T-cell (primary cell): ENCODE results near the gene ZNF576. TPM values are rescaled to one million over a fixed set of nuclear protein-coding genes. Genes with fewer than 3 reads are reported as not detected.

Experiments used
- ATAC-seq, 4 experiments: fragments of 200-7000 bp in 3 of 4; fragments of 150-1000 bp in 1 of 4; cut with Tn5 transposase; replicated peaks in 1 of 4; 1 replicate in 3 of 4; 2 replicates in 1 of 4; pipeline ENCODE4 v1.10.0; 2021; ENCODE audit warnings: moderate library complexity in 3 of 4, mild to moderate bottlenecking in 2 of 4, moderate number of reproducible peaks in 1 of 4
- CTCF ChIA-PET, 2 donors: fragments of 300-600 bp; sonication (Branson Sonifier 250); formaldehyde crosslinking; loops; one replicate each; lab custom pipeline; 2022; ENCODE audit warnings: antibody characterized with exemption in 2 of 2; lab: Charles Lee
- POLR2A ChIA-PET, 2 donors: fragments of 300-600 bp; sonication (Branson Sonifier 250); formaldehyde crosslinking; loops; one replicate each; lab custom pipeline; 2022; ENCODE audit warnings: antibody characterized with exemption in 2 of 2; lab: Charles Lee
- DNase-seq, 35 experiments: peaks; one replicate each; pipeline versions ENCODE4 v3.0.0 to v3.0.0-alpha.2; 2013 to 2023
- H3K27ac ChIP-seq: one replicate; pipeline ENCODE4 v1.5.1; 2013; ENCODE audit warnings: low read length
- H3K27me3 ChIP-seq, 2 experiments: replicated peaks in 1 of 2; 1 replicate in 1 of 2; 2 replicates in 1 of 2; pipeline versions ENCODE4 v1.6.1 to v1.7.0; 2013; ENCODE audit warnings: low read length in 1 of 2, mixed read lengths in 1 of 2; ENCODE audit not compliant: control insufficient read depth in 2 of 2, insufficient read depth in 2 of 2; ENCODE audit errors: extremely low read depth in 1 of 2
- H3K36me3 ChIP-seq, 2 donors: 1 replicate in 1 of 2; 2 replicates in 1 of 2; pipeline versions ENCODE4 v1.6.1 to v1.7.0; 2013; ENCODE audit warnings: low read length in 1 of 2; ENCODE audit not compliant: control insufficient read depth in 2 of 2, insufficient read depth in 1 of 2; ENCODE audit errors: extremely low read depth in 1 of 2
- H3K4me1 ChIP-seq, 2 experiments: 1 replicate in 1 of 2; 2 replicates in 1 of 2; pipeline versions ENCODE4 v1.6.1 to v1.7.0; 2013; ENCODE audit warnings: low read length in 2 of 2, mixed read lengths in 1 of 2; ENCODE audit not compliant: insufficient read depth in 2 of 2, control insufficient read depth in 1 of 2; ENCODE audit errors: extremely low read depth in 1 of 2
- H3K4me3 ChIP-seq, 2 donors: 1 replicate in 1 of 2; 2 replicates in 1 of 2; pipeline versions ENCODE4 v1.5.1 to v1.7.0; 2013; ENCODE audit warnings: mild to moderate bottlenecking in 2 of 2, low read length in 1 of 2, moderate library complexity in 1 of 2; ENCODE audit not compliant: control insufficient read depth in 1 of 2; ENCODE audit errors: extremely low read depth in 1 of 2
- H3K9me3 ChIP-seq: 2 replicates; pipeline ENCODE4 v1.7.0; 2013
- H3K27ac Mint-ChIP-seq, 2 donors: one replicate each; pipeline ENCODE4 v1.8.0; 2020 to 2021; ENCODE audit warnings: mild to moderate bottlenecking in 2 of 2, mixed read lengths in 2 of 2
- H3K27me3 Mint-ChIP-seq, 2 donors: one replicate each; pipeline ENCODE4 v1.8.0; 2021 to 2022; ENCODE audit warnings: mixed read lengths in 2 of 2
- H3K36me3 Mint-ChIP-seq: one replicate; pipeline ENCODE4 v1.8.0; 2021; ENCODE audit warnings: mixed read lengths
- H3K4me1 Mint-ChIP-seq, 3 donors: one replicate each; pipeline ENCODE4 v1.8.0; 2020 to 2022; ENCODE audit warnings: mixed read lengths in 3 of 3, mild to moderate bottlenecking in 1 of 3
- H3K4me3 Mint-ChIP-seq, 3 donors: one replicate each; pipeline ENCODE4 v1.8.0; 2020 to 2022; ENCODE audit warnings: mild to moderate bottlenecking in 3 of 3, mixed read lengths in 3 of 3, moderate library complexity in 3 of 3
- H3K9me3 Mint-ChIP-seq, 3 donors: one replicate each; pipeline ENCODE4 v1.8.0; 2020 to 2022; ENCODE audit warnings: mixed read lengths in 3 of 3
- WGBS: methylation state at CpG from one replicate; pipeline ENCODE4 v1.1.5; 2013; ENCODE audit warnings: missing lambda C conversion rate; ENCODE audit not compliant: insufficient coverage; 5-methylcytosine and 5-hydroxymethylcytosine counted together
- total RNA-seq, 35 experiments: library from RNA in 6 of 35; stranded (reverse) in 6 of 35; fragments of 120-200 nt in 1 of 35; gene quantifications; one replicate each; pipeline versions ENCODE4 v1.2.1 to v1.2.4 and lab custom pipeline; 2013 to 2026

The ZNF576 gene
- total RNA-seq, 5 donors from 2014 or later (not counting 1 experiment from before 2014, with no cell fraction given) = 5.4 to 19.6 (median 16.9) TPM

GRCh38 chr19:43607238-43608205, 11.1 kb downstream of the ZNF576 start:
- H3K36me3 ChIP-seq = peaks cover 10 to 25% of the 10 kb centered on the region in 2 donors
- CTCF ChIA-PET = no interaction called here
- ATAC-seq = peak in 2 of 4 experiments; percentile 17 to 46

GRCh38 chr19:43609872-43610271, 13.5 kb downstream of the ZNF576 start:
- Histone ChIP-seq H3K9me3 (no peaks in the 10 kb centered on the region), H3K4me3 (no peak overlapping the region), H3K4me1 (peaks cover 0 to 4% of the 10 kb centered on the region in 2 experiments), H3K27me3 (no peaks in the 10 kb centered on the region), H3K36me3 (peaks cover 23 to 38% of the 10 kb centered on the region in 2 donors), H3K27ac (no peak overlapping the region)
- peak overlapping the region in 1 of 2 donors; percentile 61 for H3K27ac Mint-ChIP-seq
- H3K27me3 Mint-ChIP-seq = no peaks in the 10 kb centered on the region
- CTCF ChIA-PET = interaction anchor here in 1 of 2 donors (0.7 kb wide), 1 partner anchor 55 kb away, joined by 4 read pairs; no protein-coding TSS in a partner anchor
- POLR2A ChIA-PET = no interaction called here
- DNase-seq (no peak), ATAC-seq (no peak)
- no peak overlapping the region for H3K4me3 Mint-ChIP-seq
- no peaks in the 10 kb centered on the region for H3K9me3 Mint-ChIP-seq
- 90% methylated on average over 6 of the region's 7 CpGs for WGBS
- peaks cover 24 to 35% (median 26%) of the 10 kb centered on the region in 3 donors for H3K4me1 Mint-ChIP-seq
- peaks cover 39% of the 10 kb centered on the region for H3K36me3 Mint-ChIP-seq

More at GRCh38 chr19:43607238-43608205, 11.1 kb downstream of the ZNF576 start:
- no peaks in the 10 kb centered on the region for H3K27me3 Mint-ChIP-seq
- H3K4me3 Mint-ChIP-seq = no peak overlapping the region
- Histone ChIP-seq H3K4me1 (peaks cover 0 to 4% of the 10 kb centered on the region in 2 experiments), H3K4me3 (no peak overlapping the region), H3K27ac (no peak overlapping the region), H3K27me3 (no peaks in the 10 kb centered on the region), H3K9me3 (no peaks in the 10 kb centered on the region)
- DNase-seq = no peak
- no peaks in the 10 kb centered on the region for H3K9me3 Mint-ChIP-seq
- H3K4me1 Mint-ChIP-seq = peaks cover 14 to 18% (median 14%) of the 10 kb centered on the region in 3 donors
- H3K36me3 Mint-ChIP-seq = peaks cover 20% of the 10 kb centered on the region
- peak overlapping the region; percentile 36 to 68 for H3K27ac Mint-ChIP-seq
- POLR2A ChIA-PET = interaction anchor here in 1 of 2 donors (0.5 kb wide), 1 partner anchor 111 kb away, joined by 4 read pairs; no protein-coding TSS in a partner anchor
- WGBS = 61% methylated on average over 11 of the region's 28 CpGs

- H3K27ac ChIP-seq = no peak overlapping the region
- H3K4me3 ChIP-seq = no peak overlapping the region
- CTCF ChIA-PET = no interaction called here
- H3K27me3 Mint-ChIP-seq = no peaks in the 10 kb centered on the region
- no peaks in the 10 kb centered on the region for H3K9me3 ChIP-seq
- WGBS = 100% methylated on average over 1 of the region's 3 CpGs
- peaks cover 23 to 38% of the 10 kb centered on the region in 2 donors for H3K36me3 ChIP-seq
- H3K4me3 Mint-ChIP-seq = no peak overlapping the region
- POLR2A ChIA-PET = no interaction called here
- H3K4me1 Mint-ChIP-seq = peaks cover 24 to 36% (median 27%) of the 10 kb centered on the region in 3 donors
- no peaks in the 10 kb centered on the region for H3K9me3 Mint-ChIP-seq
- no peak for DNase-seq
- peaks cover 39% of the 10 kb centered on the region for H3K36me3 Mint-ChIP-seq
- H3K4me1 ChIP-seq = peaks cover 0 to 4% of the 10 kb centered on the region in 2 experiments
- no peak for ATAC-seq
- no peaks in the 10 kb centered on the region for H3K27me3 ChIP-seq
- peak overlapping the region in 1 of 2 donors; percentile 57 for H3K27ac Mint-ChIP-seq
Observed at GRCh38 chr19:43610493-43610892, 14.1 kb downstream of the ZNF576 start.

GRCh38 chr19:43611788-43612187, 15.4 kb downstream of the ZNF576 start, which contains the start of gene SRRM5:
TSS of gene SRRM5 (plus strand) at chr19:43612088. CDS start at chr19:43612122, 34 bp downstream.
- H3K4me3 ChIP-seq = no peak within 1 kb of the TSS
- ATAC-seq (no peak), DNase-seq (no peak)
- H3K27ac ChIP-seq = no peak within 1 kb of the TSS
- Mint-ChIP-seq H3K36me3 (peaks cover 37% of the 10 kb centered on the region), H3K9me3 (no peaks in the 10 kb centered on the region), H3K4me3 (no peak within 1 kb of the TSS), H3K27ac (no peak within 1 kb of the TSS), H3K4me1 (peaks cover 30 to 46% (median 30%) of the 10 kb centered on the region in 3 donors), H3K27me3 (no peaks in the 10 kb centered on the region)
- CTCF ChIA-PET = no interaction called here
- peaks cover 23 to 34% of the 10 kb centered on the region in 2 donors for H3K36me3 ChIP-seq
- H3K4me1 ChIP-seq = peaks cover 0 to 4% of the 10 kb centered on the region in 2 experiments
- POLR2A ChIA-PET = no interaction called here
- no peaks in the 10 kb centered on the region for H3K27me3 ChIP-seq
- 100% methylated on average over 3 of the region's 3 CpGs for WGBS
- H3K9me3 ChIP-seq = no peaks in the 10 kb centered on the region

GRCh38 chr19:43612374-43612773, 16.0 kb downstream of the ZNF576 start:
- peaks cover 28 to 48% (median 29%) of the 10 kb centered on the region in 3 donors for H3K4me1 Mint-ChIP-seq
- Histone ChIP-seq H3K36me3 (peaks cover 23 to 34% of the 10 kb centered on the region in 2 donors), H3K4me3 (no peak overlapping the region), H3K4me1 (peaks cover 0 to 4% of the 10 kb centered on the region in 2 experiments), H3K27ac (no peak overlapping the region), H3K27me3 (no peaks in the 10 kb centered on the region), H3K9me3 (no peaks in the 10 kb centered on the region)
- ChIA-PET POLR2A (no interaction called here), CTCF (no interaction called here)
- WGBS = 98% methylated on average over 8 of the region's 12 CpGs
- DNase-seq (no peak), ATAC-seq (no peak)
- peaks cover 33% of the 10 kb centered on the region for H3K36me3 Mint-ChIP-seq
- no peaks in the 10 kb centered on the region for H3K27me3 Mint-ChIP-seq
- no peak overlapping the region for H3K4me3 Mint-ChIP-seq
- H3K9me3 Mint-ChIP-seq = no peaks in the 10 kb centered on the region
- no peak overlapping the region for H3K27ac Mint-ChIP-seq

- H3K9me3 ChIP-seq = no peaks in the 10 kb centered on the region
- H3K27ac ChIP-seq = no peak overlapping the region
- H3K4me1 ChIP-seq = peaks cover 9 to 27% of the 10 kb centered on the region in 2 experiments
- H3K27me3 ChIP-seq = no peaks in the 10 kb centered on the region
- no CpG with 5 or more reads among the region's 1 CpG for WGBS
- Mint-ChIP-seq H3K36me3 (peaks cover 25% of the 10 kb centered on the region), H3K27me3 (no peaks in the 10 kb centered on the region), H3K9me3 (no peaks in the 10 kb centered on the region), H3K27ac (peak overlapping the region in 1 of 2 donors; percentile 61), H3K4me1 (peaks cover 37 to 56% (median 41%) of the 10 kb centered on the region in 3 donors), H3K4me3 (no peak overlapping the region)
- ATAC-seq = no peak
- ChIA-PET POLR2A (interaction anchor here (0.6 kb wide), 2 partner anchors 59 to 72 kb away, joined by 3 to 6 read pairs; no protein-coding TSS in a partner anchor), CTCF (interaction anchor here in 1 of 2 donors (0.6 to 0.7 kb wide), 2 partner anchors 16 to 122 kb away, joined by 3 to 7 read pairs; no protein-coding TSS in a partner anchor)
- DNase-seq = no peak
- H3K4me3 ChIP-seq = no peak overlapping the region
- H3K36me3 ChIP-seq = peaks cover 20 to 26% of the 10 kb centered on the region in 2 donors
Observed at GRCh38 chr19:43616306-43616705, 19.9 kb downstream of the ZNF576 start.
